HEK293 (cell line): ENCODE data around the gene PAK6.
A peak's percentile ranks its signal among the peaks of the same experiment; 100 is the strongest.

Source experiments
- GLIS1 ChIP-seq: fragments of 450-650 bp; formaldehyde crosslinking; IDR thresholded peaks from 2 replicates; pipeline ENCODE4 v1.5.1; 2016; ENCODE audit warnings: missing biosample characterization, missing genetic modification characterization
- HOXA7 ChIP-seq: sonication (generic); formaldehyde crosslinking; IDR thresholded peaks from 2 replicates; pipeline ENCODE4 v1.8.1; 2022; ENCODE audit warnings: missing genetic modification reagents, borderline replicate concordance
- MYNN ChIP-seq: fragments of 450-650 bp; formaldehyde crosslinking; IDR thresholded peaks from 2 replicates; pipeline ENCODE4 v1.5.1; 2016; ENCODE audit warnings: missing biosample characterization, missing genetic modification characterization, borderline replicate concordance
- TRIM28 ChIP-seq: IDR thresholded peaks from 2 replicates; pipeline ENCODE4 v1.6.1; 2011; ENCODE audit warnings: low read length, control low read depth, borderline replicate concordance
- ZNF138 ChIP-seq: fragments of 450-650 bp; formaldehyde crosslinking; IDR thresholded peaks from 2 replicates; pipeline ENCODE4 v1.5.1; 2016; ENCODE audit warnings: missing biosample characterization, missing genetic modification characterization, borderline replicate concordance
- ZNF473 ChIP-seq: fragments of 450-650 bp; formaldehyde crosslinking; IDR thresholded peaks from 2 replicates; pipeline ENCODE4 v1.5.1; 2017; ENCODE audit warnings: missing biosample characterization, missing genetic modification characterization
- ZNF660 ChIP-seq: fragments of 450-650 bp; IDR thresholded peaks from 2 replicates; pipeline ENCODE4 v1.5.1; 2018; ENCODE audit warnings: missing biosample characterization, mild to moderate bottlenecking, missing genetic modification characterization
- ZNF785 ChIP-seq: fragments of 450-650 bp; formaldehyde crosslinking; IDR thresholded peaks from 2 replicates; pipeline ENCODE4 v1.5.1; 2016; ENCODE audit warnings: missing biosample characterization, missing genetic modification characterization
- TF ChIP-seq, protein P1 (sequence below): fragments of 450-650 bp; formaldehyde crosslinking; IDR thresholded peaks from 2 replicates; pipeline ENCODE4 v1.5.1; 2016; ENCODE audit warnings: missing biosample characterization, missing genetic modification characterization
- TF ChIP-seq, protein P2 (sequence below): fragments of 450-650 bp; formaldehyde crosslinking; optimal IDR thresholded peaks from 2 replicates; pipeline ENCODE3; 2016; ENCODE audit warnings: missing biosample characterization, mild to moderate bottlenecking, missing genetic modification characterization
- TF ChIP-seq, protein P3 (sequence below): sonication (generic); formaldehyde crosslinking; IDR thresholded peaks from 2 replicates; pipeline ENCODE4 v1.8.1; 2022; ENCODE audit warnings: mild to moderate bottlenecking, moderate library complexity, missing genetic modification reagents

DNA sequence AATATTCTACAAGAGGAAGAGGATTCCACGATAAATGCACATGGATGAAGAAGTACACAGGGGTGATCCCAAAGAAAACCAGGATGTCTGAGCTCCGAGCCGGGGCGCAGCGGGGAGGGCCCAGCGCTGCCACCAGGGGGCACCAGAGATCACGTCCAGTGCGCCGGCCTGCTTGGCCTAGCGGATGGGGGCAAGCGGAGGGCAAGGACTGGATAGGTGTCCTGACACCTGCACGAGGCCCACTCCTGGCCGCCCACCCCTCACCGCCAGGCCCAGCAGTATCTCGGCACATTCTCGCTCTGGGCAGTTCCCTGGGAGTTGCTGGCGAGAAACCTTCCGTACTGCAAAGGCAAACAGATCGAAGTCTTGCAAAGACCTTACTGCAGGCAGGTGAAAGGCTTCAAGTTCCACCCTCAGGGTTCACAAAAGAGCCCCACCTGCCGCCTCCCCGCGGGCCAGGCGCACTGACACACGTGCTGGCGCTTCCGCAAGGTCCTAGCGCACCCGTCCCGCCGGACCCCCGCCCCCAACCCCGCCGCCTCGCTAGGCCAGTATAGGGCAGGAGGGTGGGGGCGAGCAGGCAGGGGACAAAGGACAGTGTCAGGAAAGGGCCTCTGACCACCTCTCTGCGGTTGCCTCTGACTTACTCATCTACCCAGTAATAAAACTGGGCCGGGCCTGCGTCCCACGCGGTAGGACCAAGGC lies 40.7 kb downstream of the PAK6 start:
- TF ChIP-seq ZNF660 (tag by site-specific recombination) (no peak), HOXA7 (CRISPR knock-in tag) (no peak), ZNF473 (tag by site-specific recombination) (no peak), TRIM28 (no peak), ZNF785 (tag by site-specific recombination) (no peak), GLIS1 (tag by site-specific recombination) (no peak), ZNF138 (tag by site-specific recombination) (no peak), MYNN (tag by site-specific recombination) (no peak)
- TF ChIP-seq, protein P1, sequence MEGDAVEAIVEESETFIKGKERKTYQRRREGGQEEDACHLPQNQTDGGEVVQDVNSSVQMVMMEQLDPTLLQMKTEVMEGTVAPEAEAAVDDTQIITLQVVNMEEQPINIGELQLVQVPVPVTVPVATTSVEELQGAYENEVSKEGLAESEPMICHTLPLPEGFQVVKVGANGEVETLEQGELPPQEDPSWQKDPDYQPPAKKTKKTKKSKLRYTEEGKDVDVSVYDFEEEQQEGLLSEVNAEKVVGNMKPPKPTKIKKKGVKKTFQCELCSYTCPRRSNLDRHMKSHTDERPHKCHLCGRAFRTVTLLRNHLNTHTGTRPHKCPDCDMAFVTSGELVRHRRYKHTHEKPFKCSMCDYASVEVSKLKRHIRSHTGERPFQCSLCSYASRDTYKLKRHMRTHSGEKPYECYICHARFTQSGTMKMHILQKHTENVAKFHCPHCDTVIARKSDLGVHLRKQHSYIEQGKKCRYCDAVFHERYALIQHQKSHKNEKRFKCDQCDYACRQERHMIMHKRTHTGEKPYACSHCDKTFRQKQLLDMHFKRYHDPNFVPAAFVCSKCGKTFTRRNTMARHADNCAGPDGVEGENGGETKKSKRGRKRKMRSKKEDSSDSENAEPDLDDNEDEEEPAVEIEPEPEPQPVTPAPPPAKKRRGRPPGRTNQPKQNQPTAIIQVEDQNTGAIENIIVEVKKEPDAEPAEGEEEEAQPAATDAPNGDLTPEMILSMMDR: peak; percentile 76
- TF ChIP-seq, protein P2, sequence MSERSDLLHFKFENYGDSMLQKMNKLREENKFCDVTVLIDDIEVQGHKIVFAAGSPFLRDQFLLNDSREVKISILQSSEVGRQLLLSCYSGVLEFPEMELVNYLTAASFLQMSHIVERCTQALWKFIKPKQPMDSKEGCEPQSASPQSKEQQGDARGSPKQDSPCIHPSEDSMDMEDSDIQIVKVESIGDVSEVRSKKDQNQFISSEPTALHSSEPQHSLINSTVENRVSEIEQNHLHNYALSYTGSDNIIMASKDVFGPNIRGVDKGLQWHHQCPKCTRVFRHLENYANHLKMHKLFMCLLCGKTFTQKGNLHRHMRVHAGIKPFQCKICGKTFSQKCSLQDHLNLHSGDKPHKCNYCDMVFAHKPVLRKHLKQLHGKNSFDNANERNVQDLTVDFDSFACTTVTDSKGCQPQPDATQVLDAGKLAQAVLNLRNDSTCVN: no peak
- TF ChIP-seq, protein P3, sequence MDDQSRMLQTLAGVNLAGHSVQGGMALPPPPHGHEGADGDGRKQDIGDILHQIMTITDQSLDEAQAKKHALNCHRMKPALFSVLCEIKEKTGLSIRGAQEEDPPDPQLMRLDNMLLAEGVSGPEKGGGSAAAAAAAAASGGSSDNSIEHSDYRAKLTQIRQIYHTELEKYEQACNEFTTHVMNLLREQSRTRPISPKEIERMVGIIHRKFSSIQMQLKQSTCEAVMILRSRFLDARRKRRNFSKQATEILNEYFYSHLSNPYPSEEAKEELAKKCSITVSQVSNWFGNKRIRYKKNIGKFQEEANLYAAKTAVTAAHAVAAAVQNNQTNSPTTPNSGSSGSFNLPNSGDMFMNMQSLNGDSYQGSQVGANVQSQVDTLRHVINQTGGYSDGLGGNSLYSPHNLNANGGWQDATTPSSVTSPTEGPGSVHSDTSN (CRISPR knock-in tag): no peak
